HTERT RPE-1 (cell line): ENCODE data around the gene TLE3.
"Not testable (repeated sequence)": the region's sequence is repeated elsewhere in the genome, so short reads cannot be mapped to it uniquely, and the experiment has no call there.

Source experiments
- in situ Hi-C: fragments of 300-500 bp; cut with MboI; formaldehyde crosslinking; loops from 4 replicates; pipeline ENCODE4 v1.14.3; 2020; ENCODE audit warnings: low sequenced_read_pairs

Gene TLE3

DNA sequence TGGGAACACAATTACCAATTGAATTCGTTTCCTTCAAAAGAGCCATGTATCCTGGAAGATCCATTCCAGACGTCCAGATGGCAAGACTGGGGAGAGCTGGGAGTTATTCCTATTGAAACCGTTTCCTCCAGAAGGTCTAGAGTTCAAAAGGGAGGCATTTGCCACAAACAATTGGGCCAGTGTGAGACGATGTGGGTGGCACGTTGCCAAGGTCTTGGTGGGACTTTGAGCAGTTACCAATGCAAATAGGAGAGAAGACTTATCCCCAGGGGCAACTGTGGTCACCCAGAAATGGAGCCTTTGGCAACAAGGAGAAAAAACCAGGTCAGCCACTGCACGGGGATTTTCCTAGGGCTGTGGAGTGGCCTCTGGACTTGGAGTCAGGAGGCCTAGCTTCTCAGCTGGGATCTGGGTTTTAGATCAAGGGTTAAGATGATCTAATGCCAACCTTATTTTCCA, 29.6 kb upstream of the TLE3 start:
- in situ Hi-C loops, result no loop called here

GRCh38 chr15:70126362-70126761, 28.6 kb upstream of the TLE3 start:
- in situ Hi-C loops, result no loop called here

DNA sequence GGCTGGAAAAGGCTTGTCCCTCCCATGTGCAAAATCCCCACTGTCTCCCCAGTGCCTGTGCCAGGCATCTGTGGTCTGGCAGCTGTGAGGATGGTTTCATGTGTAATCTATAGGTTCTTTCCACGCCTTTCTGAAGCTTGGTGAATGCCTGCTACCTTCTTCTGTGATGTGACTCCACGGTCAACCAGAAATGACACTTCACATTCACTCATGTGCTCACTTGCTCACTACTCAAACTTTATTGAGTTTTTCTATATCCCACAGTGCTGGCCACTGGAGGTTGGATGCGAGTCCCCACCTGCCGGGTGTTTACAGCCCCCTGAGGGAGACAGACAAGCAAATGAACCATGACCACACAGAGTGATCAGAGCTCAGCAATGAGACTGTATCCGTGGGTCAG, 27.9 kb upstream of the TLE3 start:
- in situ Hi-C loops, result no loop called here

DNA sequence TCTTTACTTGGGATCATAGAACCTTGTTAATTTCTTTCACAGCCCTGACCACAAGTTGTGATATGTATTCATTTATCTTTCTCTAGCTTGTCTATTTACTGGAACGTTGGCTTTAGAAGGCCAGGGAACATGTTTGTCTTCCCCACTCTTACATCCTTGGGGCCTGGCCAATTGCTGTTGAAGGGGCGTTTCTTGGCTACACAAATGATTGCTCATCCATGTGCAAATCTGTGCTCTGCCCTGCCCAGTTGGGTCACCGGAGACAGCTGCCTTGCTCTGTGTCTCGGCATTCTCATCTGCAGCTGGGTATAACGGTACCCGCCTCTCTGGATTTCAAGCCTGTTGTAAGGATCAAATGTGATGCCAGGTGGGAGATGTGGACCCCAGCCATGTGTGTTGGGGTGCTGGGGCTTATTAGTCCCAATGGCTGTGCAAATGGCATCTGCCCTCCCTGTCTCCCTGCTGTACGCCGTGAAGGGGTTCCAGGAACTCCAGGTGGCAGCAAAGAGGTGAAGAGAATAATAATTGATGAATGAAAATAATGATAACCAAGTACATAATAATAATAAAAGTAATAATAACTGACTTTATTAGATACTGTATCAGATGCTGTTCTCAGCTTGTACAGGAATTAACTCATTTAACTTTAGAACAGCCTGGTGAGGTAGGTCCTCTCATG, 24.0 kb upstream of the TLE3 start:
- in situ Hi-C loops, result no loop called here

DNA sequence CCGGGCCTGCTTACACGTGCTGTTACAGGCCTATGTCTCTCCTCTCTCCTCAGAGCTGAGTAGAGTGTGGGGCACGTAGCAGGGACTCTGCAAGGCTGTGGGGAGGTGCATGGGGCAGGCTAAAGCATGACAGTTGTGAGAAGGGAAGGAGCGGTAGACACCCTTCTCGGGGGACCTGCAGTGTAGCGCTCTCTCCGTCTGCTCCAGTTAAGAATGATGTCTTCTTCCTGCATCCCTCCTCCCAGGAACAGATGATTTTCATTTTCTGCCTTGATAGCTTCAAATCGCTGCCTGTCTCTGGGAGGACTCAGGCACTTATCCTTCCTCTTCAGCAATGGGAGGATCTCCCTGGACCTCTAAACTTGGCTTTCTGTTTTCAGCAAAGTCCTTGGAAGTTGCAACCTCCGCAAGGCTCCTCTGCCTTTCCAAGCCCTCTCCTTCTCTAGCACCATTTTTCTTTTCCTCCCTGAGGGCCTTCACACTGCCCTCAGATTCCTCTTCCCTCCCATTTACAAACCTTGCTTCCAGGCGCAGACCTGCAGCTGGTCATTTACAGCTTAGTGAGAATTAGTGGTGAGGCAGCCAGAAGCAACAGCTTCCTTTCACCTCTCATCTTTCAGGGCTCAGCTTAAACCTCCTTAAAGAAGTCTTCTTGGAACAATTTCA, 23.4 kb upstream of the TLE3 start:
- in situ Hi-C loops, result no loop called here

DNA sequence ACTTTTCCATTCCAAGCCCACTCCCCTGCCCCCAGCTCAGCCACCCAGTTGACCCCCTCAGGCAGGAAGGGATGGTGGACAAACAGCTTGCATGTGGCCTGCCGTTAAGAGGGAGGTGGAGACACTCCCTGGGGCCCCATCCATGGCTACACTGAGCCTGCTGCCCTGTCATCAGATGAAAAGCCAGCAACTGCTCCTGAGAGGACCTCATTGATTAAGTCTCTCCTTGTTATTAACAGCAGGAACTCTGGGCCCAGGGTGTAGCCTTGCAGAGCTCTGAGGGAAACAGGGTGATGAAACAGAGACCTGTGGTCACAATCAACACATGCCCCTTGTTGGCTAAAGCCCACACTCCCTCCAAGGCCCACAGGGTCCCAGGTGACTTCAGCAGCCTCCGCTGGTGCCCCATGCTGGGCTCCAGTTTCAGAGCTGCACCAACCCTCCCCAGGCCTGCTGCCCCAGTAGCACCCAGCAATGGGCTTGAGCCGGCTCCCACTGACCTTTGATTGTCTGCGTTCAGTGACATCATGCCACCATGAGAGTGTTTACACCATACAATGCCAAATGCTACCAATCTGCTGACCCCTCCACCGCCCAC, 22.3 kb upstream of the TLE3 start:
- in situ Hi-C loops, result no loop called here

DNA sequence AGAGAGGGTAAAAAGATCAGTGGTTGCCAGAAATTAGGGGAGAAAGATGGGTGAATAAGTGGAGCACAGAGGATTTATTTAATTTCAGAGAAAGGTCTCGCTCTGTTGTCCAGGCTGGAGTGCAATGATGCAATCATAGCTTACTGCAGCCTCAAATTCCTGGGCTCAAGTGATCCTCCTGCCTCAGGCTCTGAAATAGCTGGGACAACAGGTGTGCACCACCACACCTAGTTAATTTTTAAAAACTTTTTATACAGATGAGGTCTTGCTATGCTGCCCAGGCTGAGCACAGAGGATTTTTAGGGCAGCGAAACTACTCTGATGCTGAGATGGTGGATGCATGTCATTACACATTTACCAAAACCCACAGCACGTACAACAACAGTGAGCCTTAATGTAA, 20.9 kb upstream of the TLE3 start:
- in situ Hi-C loops, result no loop called here

GRCh38 chr15:70116317-70116716, 18.6 kb upstream of the TLE3 start:
- in situ Hi-C loops, result no loop called here

DNA sequence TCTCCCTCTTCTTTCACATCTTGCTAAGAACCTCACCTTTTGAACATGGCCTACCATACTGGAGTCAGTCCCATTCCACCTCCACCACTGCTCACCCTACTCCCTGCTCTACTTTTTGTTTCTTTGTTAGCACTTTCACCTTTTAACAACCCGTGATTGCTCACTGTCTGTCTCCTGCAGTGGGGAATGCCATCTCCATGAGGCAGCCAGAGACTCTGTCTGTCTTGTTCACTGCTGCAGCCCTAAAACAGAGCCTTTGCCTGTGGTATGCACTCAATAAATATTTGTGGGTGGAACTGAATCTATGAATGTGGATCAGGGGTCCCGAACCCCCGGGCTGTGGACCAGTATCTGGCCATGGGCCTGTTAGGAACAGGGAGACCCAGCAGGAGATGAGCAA, 16.5 kb upstream of the TLE3 start:
- in situ Hi-C loops, result no loop called here

DNA sequence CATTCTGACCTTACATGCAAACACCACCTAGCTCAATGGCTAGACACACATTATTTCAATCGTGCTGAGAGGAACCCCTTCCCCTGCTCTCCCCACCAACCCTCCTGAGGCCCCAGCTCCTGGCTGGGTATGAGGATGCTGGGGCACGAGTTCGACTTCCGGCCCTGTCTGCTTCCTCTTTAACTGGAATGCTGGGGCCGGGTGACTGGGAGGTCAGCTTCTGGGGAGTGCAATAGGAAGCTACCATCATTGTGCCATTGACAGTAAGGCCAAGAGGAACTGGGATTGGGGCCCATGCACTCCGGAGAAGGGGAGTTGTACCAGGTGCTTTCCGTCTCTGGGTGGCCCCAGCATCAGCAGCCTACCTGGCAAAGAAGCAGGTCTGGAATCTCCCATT, 15.6 kb upstream of the TLE3 start:
- in situ Hi-C loops, result no loop called here

GRCh38 chr15:70112572-70113303, 15.0 kb upstream of the TLE3 start:
- in situ Hi-C loops, result not testable (repeated sequence)

- in situ Hi-C loops, result no loop called here
Observed at GRCh38 chr15:70112074-70112395, 14.3 kb upstream of the TLE3 start.

DNA sequence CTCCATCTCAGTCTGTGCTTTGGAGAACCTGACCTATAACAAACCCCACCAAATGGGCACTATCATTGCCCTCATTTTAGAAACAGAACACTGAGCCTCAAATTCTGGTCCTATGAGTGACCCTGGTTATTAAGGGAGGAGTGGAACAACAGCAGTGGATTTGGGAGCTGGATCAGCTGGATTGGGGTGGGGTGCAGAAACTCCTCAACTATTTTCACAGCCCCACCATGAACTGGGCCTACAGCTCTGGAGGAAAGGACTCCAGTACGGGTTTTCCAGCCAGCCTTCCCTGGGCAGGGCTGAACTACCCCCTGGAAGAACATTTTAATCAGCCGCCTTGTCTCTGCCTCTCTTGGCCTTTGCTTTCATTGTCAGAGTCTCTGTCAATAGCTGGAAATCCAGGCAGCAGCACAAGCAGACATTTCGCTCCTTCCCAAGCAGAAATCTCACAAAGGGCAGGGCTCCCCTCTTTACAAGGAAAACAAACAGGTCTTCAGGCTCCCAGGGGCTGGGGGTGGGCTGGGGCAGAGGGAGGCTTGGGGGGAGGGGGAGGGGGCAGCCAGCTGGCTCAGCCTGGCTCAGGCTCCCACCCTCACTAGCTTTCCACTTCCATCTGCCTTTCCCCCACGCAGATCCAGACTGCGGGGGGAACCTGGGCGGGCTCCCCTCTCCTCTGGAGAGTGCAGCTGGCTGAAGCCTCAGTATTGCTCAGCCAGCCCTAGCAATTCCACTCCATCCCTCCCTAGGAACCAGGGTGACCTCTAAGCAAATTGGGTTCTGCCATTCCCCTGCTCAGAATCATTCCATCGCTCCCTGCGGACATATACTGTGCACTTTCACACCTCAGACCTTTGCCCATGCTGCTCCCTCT, 13.7 kb upstream of the TLE3 start:
- in situ Hi-C loops, result no loop called here

- in situ Hi-C loops, result no loop called here
Observed at GRCh38 chr15:70109978-70110377, 12.3 kb upstream of the TLE3 start.

DNA sequence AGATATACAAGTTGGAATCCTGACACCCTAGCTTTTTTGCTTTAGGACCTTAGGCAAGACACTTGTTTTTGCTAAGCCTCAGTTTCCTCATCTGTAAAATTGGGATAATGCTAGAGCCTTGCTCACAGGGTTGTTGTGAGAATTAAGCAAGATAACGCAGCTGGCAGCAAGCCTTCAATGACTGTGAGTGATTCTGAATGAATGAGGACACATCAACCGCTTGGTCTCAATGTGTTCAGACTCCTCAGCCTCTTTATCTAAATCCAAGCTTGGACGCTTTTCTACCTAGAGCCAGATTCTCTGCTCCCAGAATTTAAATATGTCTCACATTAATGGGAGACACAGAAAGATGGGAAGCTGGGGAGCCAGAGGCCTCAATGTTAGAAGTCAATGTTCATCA, 11.8 kb upstream of the TLE3 start:
- in situ Hi-C loops, result no loop called here

GRCh38 chr15:70103880-70104626, 6.3 kb upstream of the TLE3 start:
- in situ Hi-C loops, result no loop called here

DNA sequence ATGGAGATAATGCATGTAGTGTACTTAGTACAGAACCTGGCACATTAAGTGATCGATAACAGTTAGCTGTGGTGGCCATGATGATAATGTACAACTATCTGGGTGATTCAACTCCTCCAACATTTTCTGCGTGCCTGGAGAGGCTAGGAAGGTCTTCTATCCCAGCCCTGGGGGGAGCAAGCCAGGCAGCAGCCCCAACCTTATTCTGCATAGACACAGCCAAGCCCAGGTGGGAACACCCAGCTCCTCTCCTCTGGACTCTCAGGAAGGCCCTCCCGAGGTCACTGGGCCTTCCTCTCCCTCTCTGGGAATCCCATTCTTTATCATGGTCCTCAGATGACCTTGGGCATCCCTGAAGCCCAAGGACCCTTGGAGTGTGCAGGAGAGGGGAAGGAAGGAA, 5.1 kb upstream of the TLE3 start:
- in situ Hi-C loops, result no loop called here

DNA sequence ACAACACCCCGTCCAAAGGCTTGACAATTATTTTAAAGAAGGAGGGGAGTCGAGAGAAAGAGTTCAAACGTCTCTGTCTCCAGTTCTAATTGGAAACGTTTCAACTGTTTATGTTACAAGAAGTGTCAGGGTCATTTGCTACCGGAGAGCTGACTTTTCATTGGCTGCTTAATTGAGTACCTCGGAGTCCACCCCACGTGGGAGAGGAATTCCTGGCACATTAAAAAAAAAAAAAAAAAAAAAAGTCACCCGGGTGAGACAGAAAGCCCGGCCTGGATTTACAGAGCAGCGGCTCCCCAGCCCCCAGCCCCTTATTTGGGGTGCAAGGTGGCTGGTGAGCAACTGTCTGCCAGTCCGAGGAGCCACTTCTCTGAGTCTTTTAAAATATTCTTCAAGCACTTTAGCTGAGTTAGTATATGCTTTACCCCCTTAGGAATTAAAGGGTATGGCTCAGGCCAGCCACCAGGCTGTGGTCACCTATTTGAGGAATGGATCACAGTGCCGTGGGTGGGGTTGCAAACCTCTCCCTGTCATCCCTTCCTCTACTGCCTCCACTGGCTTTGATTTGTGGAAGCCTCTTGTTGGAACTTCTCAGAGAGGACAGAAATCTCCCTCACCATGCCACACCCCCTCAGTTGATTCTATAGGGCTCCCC, 3.9 kb upstream of the TLE3 start:
- in situ Hi-C loops, result no loop called here

GRCh38 chr15:70100474-70101341, 3.0 kb upstream of the TLE3 start:
- in situ Hi-C loops, result no loop called here
